Measurements from ENCODE around the gene SLC6A17. TPM values are rescaled to one million over a fixed set of nuclear protein-coding genes. Genes with fewer than 3 reads are reported as not detected.
A peak's percentile ranks its signal among the peaks of the same experiment; 100 is the strongest.

The SLC6A17 gene
- total RNA-seq, 5 donors from 2014 or later (not counting 1 experiment from before 2014, with no cell fraction given), result not detected

DNA sequence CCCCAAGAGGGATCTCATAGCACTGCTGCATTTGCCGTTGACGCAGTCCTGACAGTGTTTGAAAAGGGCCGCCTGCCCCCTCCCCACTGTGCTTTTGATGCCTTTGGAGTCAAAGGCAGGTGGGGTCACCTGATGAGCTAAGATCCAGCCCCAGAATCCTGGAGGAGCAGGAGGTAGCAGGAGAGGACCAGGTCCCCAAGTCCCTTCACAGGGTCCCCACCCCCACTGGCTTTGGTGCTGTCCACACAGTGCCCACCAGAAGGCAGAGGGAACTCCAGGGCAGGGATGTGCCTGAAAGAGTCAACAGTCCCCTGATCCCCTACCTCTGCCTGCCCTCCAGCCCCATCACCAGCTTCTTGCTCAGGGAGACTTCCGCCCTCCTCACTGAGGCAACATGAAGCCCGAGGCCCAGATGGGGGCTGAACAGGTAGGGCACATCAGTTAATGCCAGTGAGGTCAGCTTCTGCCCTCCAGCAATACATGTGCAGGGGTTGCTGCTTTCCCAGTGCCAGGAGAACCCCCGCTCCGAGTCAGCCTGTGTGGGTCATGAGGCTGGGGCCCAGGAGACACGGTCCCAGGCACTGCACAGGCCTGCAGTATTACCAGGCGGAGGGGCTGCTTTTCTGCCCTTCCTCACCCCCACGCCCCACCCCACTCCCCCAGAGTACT, 51.0 kb downstream of the SLC6A17 start:
- no peak overlapping the region for H3K4me3 ChIP-seq (ENCODE audit: control insufficient read depth in 1 of 2, extremely low read depth in 1 of 2, low read length in 1 of 2)
- no peaks in the 10 kb centered on the region for H3K9me3 ChIP-seq
- WGBS (ENCODE audit: insufficient coverage), result 44% methylated on average over 2 of the region's 10 CpGs
- DNase-seq (no peak), ATAC-seq (replicated peaks in 1 of 4) (no peak)
- CTCF ChIA-PET, result interaction anchor here (0.7 to 10.0 kb wide), 11 partner anchors 103 to 1991 kb away, joined by 3 to 181 read pairs (median 7); no protein-coding TSS in a partner anchor
- peaks cover 9 to 18% (median 13%) of the 10 kb centered on the region in 3 donors for H3K4me1 Mint-ChIP-seq
- no peaks in the 10 kb centered on the region for H3K9me3 Mint-ChIP-seq
- H3K27me3 Mint-ChIP-seq, result no peaks in the 10 kb centered on the region
- H3K4me3 Mint-ChIP-seq, result no peak overlapping the region
- no peaks in the 10 kb centered on the region for H3K36me3 Mint-ChIP-seq
- H3K36me3 ChIP-seq (ENCODE audit: control insufficient read depth in 2 of 2, extremely low read depth in 1 of 2, insufficient read depth in 1 of 2, low read length in 1 of 2), result no peaks in the 10 kb centered on the region
- POLR2A ChIA-PET, result no interaction called here
- H3K27ac Mint-ChIP-seq, result no peak overlapping the region
- peaks cover 5 to 13% of the 10 kb centered on the region in 2 experiments for H3K4me1 ChIP-seq (ENCODE audit: control insufficient read depth in 1 of 2, extremely low read depth in 1 of 2, insufficient read depth in 2 of 2, low read length in 2 of 2)
- no peak overlapping the region for H3K27ac ChIP-seq (ENCODE audit: low read length)
- no peaks in the 10 kb centered on the region for H3K27me3 ChIP-seq (replicated peaks in 1 of 2; ENCODE audit: control insufficient read depth in 2 of 2, extremely low read depth in 1 of 2, insufficient read depth in 2 of 2, low read length in 1 of 2)

DNA sequence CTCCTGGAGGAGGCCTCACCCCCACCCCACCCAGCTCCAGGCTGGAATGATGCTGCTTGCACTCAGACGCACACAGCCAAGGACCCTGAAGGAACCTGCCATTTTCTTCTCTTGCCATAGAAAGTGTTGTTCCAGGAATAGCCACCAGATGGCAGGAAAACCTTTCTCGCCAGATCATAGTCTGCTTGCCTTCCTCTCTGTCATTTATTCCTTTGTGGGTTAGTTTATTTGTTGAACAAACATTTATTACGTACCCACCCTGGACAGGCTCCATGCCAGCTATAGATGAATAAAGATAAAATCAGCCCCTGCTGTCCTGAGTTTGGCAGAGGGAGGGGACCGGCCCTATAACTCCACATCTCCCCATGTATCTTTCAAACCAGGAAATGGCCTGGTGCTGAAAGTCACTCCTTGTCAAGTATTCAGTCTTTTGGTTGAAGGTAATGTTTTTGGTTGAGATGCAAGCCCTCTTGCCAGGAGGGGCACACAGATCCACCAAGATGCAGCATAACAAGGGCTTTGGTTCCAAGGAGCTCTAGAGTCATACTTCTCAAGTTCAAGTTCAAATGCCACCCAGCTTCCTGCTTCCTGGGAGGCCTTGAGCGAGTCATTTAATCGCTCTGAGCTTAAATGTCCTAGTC, 52.8 kb downstream of the SLC6A17 start:
- no peaks in the 10 kb centered on the region for H3K27me3 Mint-ChIP-seq
- no peak overlapping the region for H3K4me3 ChIP-seq (ENCODE audit: control insufficient read depth in 1 of 2, extremely low read depth in 1 of 2, low read length in 1 of 2)
- peak overlapping the region; percentile 82 to 89 for H3K27ac Mint-ChIP-seq
- H3K36me3 ChIP-seq (ENCODE audit: control insufficient read depth in 2 of 2, extremely low read depth in 1 of 2, insufficient read depth in 1 of 2, low read length in 1 of 2), result no peaks in the 10 kb centered on the region
- H3K4me1 Mint-ChIP-seq, result peaks cover 20 to 23% (median 23%) of the 10 kb centered on the region in 3 donors
- no peak overlapping the region for H3K4me3 Mint-ChIP-seq
- H3K27me3 ChIP-seq (replicated peaks in 1 of 2; ENCODE audit: control insufficient read depth in 2 of 2, extremely low read depth in 1 of 2, insufficient read depth in 2 of 2, low read length in 1 of 2), result no peaks in the 10 kb centered on the region
- peak overlapping the region; percentile 39 for H3K27ac ChIP-seq (ENCODE audit: low read length)
- 40% methylated on average over 1 of the region's 6 CpGs for WGBS (ENCODE audit: insufficient coverage)
- H3K36me3 Mint-ChIP-seq, result no peaks in the 10 kb centered on the region
- peak; percentile 58 to 68 (median 66) for ATAC-seq (replicated peaks in 1 of 4)
- ChIA-PET CTCF (interaction anchor here (0.6 to 10.0 kb wide), 28 partner anchors 9 to 579 kb away, joined by 3 to 181 read pairs (median 4); partner anchors contain the start of gene RBM15 (in 1 of the 2)), POLR2A (interaction anchor here in 1 of 2 donors (0.6 kb wide), 1 partner anchor 257 kb away, joined by 3 read pairs; no protein-coding TSS in a partner anchor)
- no peaks in the 10 kb centered on the region for H3K9me3 Mint-ChIP-seq
- H3K9me3 ChIP-seq, result no peaks in the 10 kb centered on the region
- peaks cover 5 to 26% of the 10 kb centered on the region in 2 experiments for H3K4me1 ChIP-seq (ENCODE audit: control insufficient read depth in 1 of 2, extremely low read depth in 1 of 2, insufficient read depth in 2 of 2, low read length in 2 of 2)
- peak; percentile 21 to 89 (median 59) for DNase-seq

DNA sequence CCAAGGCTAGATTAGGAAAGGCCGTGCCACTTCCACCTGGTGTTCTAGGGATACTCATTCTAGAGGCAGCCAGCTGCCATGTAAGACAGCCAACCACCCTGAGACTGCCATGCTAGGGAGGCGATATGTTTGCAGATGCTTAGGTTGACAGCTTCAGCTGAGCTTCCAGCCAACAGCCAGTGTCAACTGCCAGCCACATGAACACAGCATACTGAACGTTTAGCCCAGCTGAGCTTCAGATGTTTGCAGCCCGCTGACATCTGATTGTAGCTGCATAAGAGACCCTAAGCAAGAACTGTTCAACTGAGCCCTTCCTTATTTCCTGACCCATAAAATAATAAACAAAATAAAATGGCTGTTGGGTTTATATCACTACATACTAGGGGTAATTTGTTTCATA, 54.9 kb downstream of the SLC6A17 start:
- H3K36me3 Mint-ChIP-seq, result no peaks in the 10 kb centered on the region
- H3K4me3 Mint-ChIP-seq, result no peak overlapping the region
- no peak for DNase-seq
- no peaks in the 10 kb centered on the region for H3K9me3 Mint-ChIP-seq
- H3K27ac Mint-ChIP-seq, result peak overlapping the region in 1 of 2 donors; percentile 49
- no peak overlapping the region for H3K4me3 ChIP-seq (ENCODE audit: control insufficient read depth in 1 of 2, extremely low read depth in 1 of 2, low read length in 1 of 2)
- no peak for ATAC-seq (replicated peaks in 1 of 4)
- CTCF ChIA-PET, result interaction anchor here (1.2 to 10.0 kb wide), 3 partner anchors 108 to 255 kb away, joined by 4 to 181 read pairs (median 43); no protein-coding TSS in a partner anchor
- no peaks in the 10 kb centered on the region for H3K36me3 ChIP-seq (ENCODE audit: control insufficient read depth in 2 of 2, extremely low read depth in 1 of 2, insufficient read depth in 1 of 2, low read length in 1 of 2)
- POLR2A ChIA-PET, result no interaction called here
- no peak overlapping the region for H3K27ac ChIP-seq (ENCODE audit: low read length)
- peaks cover 36 to 40% (median 38%) of the 10 kb centered on the region in 3 donors for H3K4me1 Mint-ChIP-seq
- no peaks in the 10 kb centered on the region for H3K27me3 Mint-ChIP-seq
- WGBS (ENCODE audit: insufficient coverage), result 94% methylated on average over 2 of the region's 4 CpGs
- H3K27me3 ChIP-seq (replicated peaks in 1 of 2; ENCODE audit: control insufficient read depth in 2 of 2, extremely low read depth in 1 of 2, insufficient read depth in 2 of 2, low read length in 1 of 2), result no peaks in the 10 kb centered on the region
- peaks cover 11 to 38% of the 10 kb centered on the region in 2 experiments for H3K4me1 ChIP-seq (ENCODE audit: control insufficient read depth in 1 of 2, extremely low read depth in 1 of 2, insufficient read depth in 2 of 2, low read length in 2 of 2)
- no peaks in the 10 kb centered on the region for H3K9me3 ChIP-seq

DNA sequence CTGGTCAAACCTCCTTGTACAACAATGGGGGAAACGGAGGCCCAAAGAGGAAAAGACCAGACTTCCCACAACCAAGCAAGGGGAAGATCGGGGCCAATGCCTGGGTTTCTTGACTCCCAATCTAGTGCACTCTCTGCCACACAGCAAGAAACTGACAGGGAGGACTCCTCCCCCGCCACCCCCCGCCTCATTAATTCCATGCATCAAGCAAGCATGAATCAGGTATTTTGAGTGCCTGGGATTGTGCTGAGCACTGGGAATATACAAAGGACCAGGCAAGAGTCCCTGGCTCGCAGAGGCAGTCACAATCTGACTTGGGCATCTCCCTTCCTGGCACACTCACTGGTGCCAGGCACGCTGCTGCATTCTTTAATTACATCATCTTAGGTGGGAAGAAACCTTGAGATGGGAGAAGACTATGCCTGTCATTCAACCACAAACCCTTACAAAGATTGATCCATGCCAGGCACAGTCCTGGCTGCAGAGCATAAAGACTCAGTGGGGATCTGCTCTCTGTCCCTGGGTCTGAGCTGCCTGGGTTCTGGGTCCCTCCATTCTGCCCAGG, 55.4 kb downstream of the SLC6A17 start:
- Mint-ChIP-seq H3K4me3 (no peak overlapping the region), H3K9me3 (no peaks in the 10 kb centered on the region), H3K27me3 (no peaks in the 10 kb centered on the region), H3K4me1 (peaks cover 36 to 40% (median 38%) of the 10 kb centered on the region in 3 donors), H3K27ac (no peak overlapping the region), H3K36me3 (no peaks in the 10 kb centered on the region)
- Histone ChIP-seq H3K4me1 (ENCODE audit: control insufficient read depth in 1 of 2, extremely low read depth in 1 of 2, insufficient read depth in 2 of 2, low read length in 2 of 2) (peaks cover 11 to 38% of the 10 kb centered on the region in 2 experiments), H3K36me3 (ENCODE audit: control insufficient read depth in 2 of 2, extremely low read depth in 1 of 2, insufficient read depth in 1 of 2, low read length in 1 of 2) (no peaks in the 10 kb centered on the region), H3K27ac (ENCODE audit: low read length) (no peak overlapping the region), H3K9me3 (no peaks in the 10 kb centered on the region), H3K4me3 (ENCODE audit: control insufficient read depth in 1 of 2, extremely low read depth in 1 of 2, low read length in 1 of 2) (no peak overlapping the region), H3K27me3 (replicated peaks in 1 of 2; ENCODE audit: control insufficient read depth in 2 of 2, extremely low read depth in 1 of 2, insufficient read depth in 2 of 2, low read length in 1 of 2) (no peaks in the 10 kb centered on the region)
- WGBS (ENCODE audit: insufficient coverage), result no CpG with 5 or more reads among the region's 6 CpGs
- ATAC-seq (replicated peaks in 1 of 4) (no peak), DNase-seq (no peak)
- CTCF ChIA-PET, result interaction anchor here in 1 of 2 donors (1.2 to 10.0 kb wide), 2 partner anchors 110 to 255 kb away, joined by 4 to 181 read pairs; no protein-coding TSS in a partner anchor
- POLR2A ChIA-PET, result no interaction called here

GRCh38 chr1:110206261-110206920, 56.1 kb downstream of the SLC6A17 start:
- Mint-ChIP-seq H3K36me3 (no peaks in the 10 kb centered on the region), H3K9me3 (no peaks in the 10 kb centered on the region), H3K27ac (peak overlapping the region in 1 of 2 donors; percentile 6), H3K4me3 (no peak overlapping the region), H3K4me1 (peaks cover 40 to 41% (median 41%) of the 10 kb centered on the region in 3 donors), H3K27me3 (no peaks in the 10 kb centered on the region)
- H3K36me3 ChIP-seq (ENCODE audit: control insufficient read depth in 2 of 2, extremely low read depth in 1 of 2, insufficient read depth in 1 of 2, low read length in 1 of 2), result no peaks in the 10 kb centered on the region
- ChIA-PET CTCF (interaction anchor here (0.6 to 10.0 kb wide), 13 partner anchors 9 to 289 kb away, joined by 3 to 181 read pairs (median 13); partner anchors contain the start of gene RBM15 (in 1 of the 2)), POLR2A (interaction anchor here in 1 of 2 donors (0.6 kb wide), 1 partner anchor 890 kb away, joined by 3 read pairs; no protein-coding TSS in a partner anchor)
- no peak for DNase-seq
- H3K4me3 ChIP-seq (ENCODE audit: control insufficient read depth in 1 of 2, extremely low read depth in 1 of 2, low read length in 1 of 2), result no peak overlapping the region
- ATAC-seq (replicated peaks in 1 of 4), result no peak
- peaks cover 0 to 5% of the 10 kb centered on the region in 2 experiments for H3K27me3 ChIP-seq (replicated peaks in 1 of 2; ENCODE audit: control insufficient read depth in 2 of 2, extremely low read depth in 1 of 2, insufficient read depth in 2 of 2, low read length in 1 of 2)
- WGBS (ENCODE audit: insufficient coverage), result 98% methylated on average over 10 of the region's 11 CpGs
- no peak overlapping the region for H3K27ac ChIP-seq (ENCODE audit: low read length)
- H3K4me1 ChIP-seq (ENCODE audit: control insufficient read depth in 1 of 2, extremely low read depth in 1 of 2, insufficient read depth in 2 of 2, low read length in 2 of 2), result peaks cover 11 to 44% of the 10 kb centered on the region in 2 experiments
- no peaks in the 10 kb centered on the region for H3K9me3 ChIP-seq

Data from T-cell (primary cell).